Measurements from ENCODE around the gene ACBD6.

ACBD6 gene

GRCh38 chr1:180294711-180295110 lies 207.7 kb downstream of the ACBD6 start:
- H3K9me3 ChIP-seq (ENCODE audit: control extremely low read depth in 1 of 5, control insufficient read depth in 4 of 5, insufficient read depth in 2 of 5, low read depth in 1 of 5, low read length in 4 of 5): peaks cover 0 to 7% (median 0%) of the 10 kb centered on the region in 5 experiments
- ChIA-PET POLR2A (no interaction called here), CTCF (interaction anchor here (1.0 kb wide), 1 partner anchor 9 kb away, joined by 3 read pairs; no protein-coding TSS in a partner anchor)
- H3K27me3 ChIP-seq (replicated peaks in 2 of 5; ENCODE audit: control insufficient read depth in 4 of 5, insufficient read depth in 5 of 5, low read length in 4 of 5): no peaks in the 10 kb centered on the region
- peaks cover 0 to 7% (median 3%) of the 10 kb centered on the region in 4 experiments for H3K36me3 ChIP-seq (ENCODE audit: control insufficient read depth in 4 of 4, insufficient read depth in 4 of 4, low read length in 3 of 4)
- H3K4me3 ChIP-seq (ENCODE audit: control insufficient read depth in 1 of 7, extremely low read depth in 1 of 7, insufficient read depth in 4 of 7, low read depth in 2 of 7, low read length in 6 of 7): no peak overlapping the region
- no peaks in the 10 kb centered on the region for H3K4me1 ChIP-seq (ENCODE audit: control extremely low read depth in 1 of 4, control insufficient read depth in 4 of 4, insufficient read depth in 4 of 4, low read length in 3 of 4)
- DNase-seq: no peak
- 100% methylated on average over 1 of the region's 2 CpGs for WGBS (ENCODE audit: insufficient coverage)
- no peak overlapping the region for H3K27ac ChIP-seq (ENCODE audit: insufficient read depth in 1 of 2, low read depth in 1 of 2, low read length in 2 of 2, poor library complexity in 1 of 2, severe bottlenecking in 2 of 2)

- peak in 2 of 3 donors; percentile 1 to 15 for DNase-seq
- CTCF ChIA-PET: interaction anchor here (0.6 kb wide), 1 partner anchor 12 kb away, joined by 3 read pairs; no protein-coding TSS in a partner anchor
- no peak overlapping the region for H3K27ac ChIP-seq (ENCODE audit: insufficient read depth in 1 of 2, low read depth in 1 of 2, low read length in 2 of 2, poor library complexity in 1 of 2, severe bottlenecking in 2 of 2)
These were observed 211.4 kb downstream of the ACBD6 start for GRCh38 chr1:180291004-180291403.

GRCh38 chr1:180290265-180291001 lies 211.9 kb downstream of the ACBD6 start:
- 96% methylated on average over 4 of the region's 6 CpGs for WGBS (ENCODE audit: insufficient coverage)
- ChIA-PET POLR2A (no interaction called here), CTCF (interaction anchor here (0.6 kb wide), 1 partner anchor 12 kb away, joined by 3 read pairs; no protein-coding TSS in a partner anchor)
- H3K4me3 ChIP-seq (ENCODE audit: control insufficient read depth in 1 of 7, extremely low read depth in 1 of 7, insufficient read depth in 4 of 7, low read depth in 2 of 7, low read length in 6 of 7): no peak overlapping the region
- peaks cover 3 to 15% (median 5%) of the 10 kb centered on the region in 4 experiments for H3K36me3 ChIP-seq (ENCODE audit: control insufficient read depth in 4 of 4, insufficient read depth in 4 of 4, low read length in 3 of 4)
- no peak for DNase-seq
- H3K9me3 ChIP-seq (ENCODE audit: control extremely low read depth in 1 of 5, control insufficient read depth in 4 of 5, insufficient read depth in 2 of 5, low read depth in 1 of 5, low read length in 4 of 5): peaks cover 0 to 7% (median 0%) of the 10 kb centered on the region in 5 experiments
- H3K27me3 ChIP-seq (replicated peaks in 2 of 5; ENCODE audit: control insufficient read depth in 4 of 5, insufficient read depth in 5 of 5, low read length in 4 of 5): no peaks in the 10 kb centered on the region
- H3K27ac ChIP-seq (ENCODE audit: insufficient read depth in 1 of 2, low read depth in 1 of 2, low read length in 2 of 2, poor library complexity in 1 of 2, severe bottlenecking in 2 of 2): no peak overlapping the region
- H3K4me1 ChIP-seq (ENCODE audit: control extremely low read depth in 1 of 4, control insufficient read depth in 4 of 4, insufficient read depth in 4 of 4, low read length in 3 of 4): peaks cover 0 to 6% (median 0%) of the 10 kb centered on the region in 4 experiments

More at GRCh38 chr1:180291004-180291403, 211.4 kb downstream of the ACBD6 start:
- POLR2A ChIA-PET: no interaction called here
- H3K9me3 ChIP-seq (ENCODE audit: control extremely low read depth in 1 of 5, control insufficient read depth in 4 of 5, insufficient read depth in 2 of 5, low read depth in 1 of 5, low read length in 4 of 5): peaks cover 0 to 7% (median 0%) of the 10 kb centered on the region in 5 experiments
- peaks cover 3 to 15% (median 5%) of the 10 kb centered on the region in 4 experiments for H3K36me3 ChIP-seq (ENCODE audit: control insufficient read depth in 4 of 4, insufficient read depth in 4 of 4, low read length in 3 of 4)
- H3K4me1 ChIP-seq (ENCODE audit: control extremely low read depth in 1 of 4, control insufficient read depth in 4 of 4, insufficient read depth in 4 of 4, low read length in 3 of 4): peaks cover 0 to 6% (median 0%) of the 10 kb centered on the region in 4 experiments
- no CpG with 5 or more reads among the region's 1 CpG for WGBS (ENCODE audit: insufficient coverage)
- H3K27me3 ChIP-seq (replicated peaks in 2 of 5; ENCODE audit: control insufficient read depth in 4 of 5, insufficient read depth in 5 of 5, low read length in 4 of 5): no peaks in the 10 kb centered on the region
- H3K4me3 ChIP-seq (ENCODE audit: control insufficient read depth in 1 of 7, extremely low read depth in 1 of 7, insufficient read depth in 4 of 7, low read depth in 2 of 7, low read length in 6 of 7): no peak overlapping the region

GRCh38 chr1:180288940-180289339 lies 213.4 kb downstream of the ACBD6 start:
- Histone ChIP-seq H3K27ac (ENCODE audit: insufficient read depth in 1 of 2, low read depth in 1 of 2, low read length in 2 of 2, poor library complexity in 1 of 2, severe bottlenecking in 2 of 2) (peak overlapping the region in 1 of 2 experiments; percentile 27), H3K4me1 (ENCODE audit: control extremely low read depth in 1 of 4, control insufficient read depth in 4 of 4, insufficient read depth in 4 of 4, low read length in 3 of 4) (peaks cover 0 to 6% (median 0%) of the 10 kb centered on the region in 4 experiments), H3K27me3 (replicated peaks in 2 of 5; ENCODE audit: control insufficient read depth in 4 of 5, insufficient read depth in 5 of 5, low read length in 4 of 5) (no peaks in the 10 kb centered on the region), H3K36me3 (ENCODE audit: control insufficient read depth in 4 of 4, insufficient read depth in 4 of 4, low read length in 3 of 4) (peaks cover 5 to 15% (median 12%) of the 10 kb centered on the region in 4 experiments), H3K9me3 (ENCODE audit: control extremely low read depth in 1 of 5, control insufficient read depth in 4 of 5, insufficient read depth in 2 of 5, low read depth in 1 of 5, low read length in 4 of 5) (peaks cover 0 to 7% (median 0%) of the 10 kb centered on the region in 5 experiments), H3K4me3 (ENCODE audit: control insufficient read depth in 1 of 7, extremely low read depth in 1 of 7, insufficient read depth in 4 of 7, low read depth in 2 of 7, low read length in 6 of 7) (no peak overlapping the region)
- CTCF ChIA-PET: interaction anchor here (0.6 kb wide), 1 partner anchor 575 kb away, joined by 3 read pairs; no protein-coding TSS in a partner anchor
- POLR2A ChIA-PET: no interaction called here
- DNase-seq: no peak
- no CpG with 5 or more reads among the region's 1 CpG for WGBS (ENCODE audit: insufficient coverage)

GRCh38 chr1:180287988-180288705 lies 214.2 kb downstream of the ACBD6 start:
- peaks cover 0 to 6% (median 0%) of the 10 kb centered on the region in 4 experiments for H3K4me1 ChIP-seq (ENCODE audit: control extremely low read depth in 1 of 4, control insufficient read depth in 4 of 4, insufficient read depth in 4 of 4, low read length in 3 of 4)
- DNase-seq: no peak
- H3K9me3 ChIP-seq (ENCODE audit: control extremely low read depth in 1 of 5, control insufficient read depth in 4 of 5, insufficient read depth in 2 of 5, low read depth in 1 of 5, low read length in 4 of 5): peaks cover 0 to 4% (median 0%) of the 10 kb centered on the region in 5 experiments
- H3K36me3 ChIP-seq (ENCODE audit: control insufficient read depth in 4 of 4, insufficient read depth in 4 of 4, low read length in 3 of 4): peaks cover 5 to 18% (median 15%) of the 10 kb centered on the region in 4 experiments
- no peaks in the 10 kb centered on the region for H3K27me3 ChIP-seq (replicated peaks in 2 of 5; ENCODE audit: control insufficient read depth in 4 of 5, insufficient read depth in 5 of 5, low read length in 4 of 5)
- CTCF ChIA-PET: interaction anchor here (0.6 kb wide), 1 partner anchor 575 kb away, joined by 3 read pairs; no protein-coding TSS in a partner anchor
- POLR2A ChIA-PET: no interaction called here
- no peak overlapping the region for H3K4me3 ChIP-seq (ENCODE audit: control insufficient read depth in 1 of 7, extremely low read depth in 1 of 7, insufficient read depth in 4 of 7, low read depth in 2 of 7, low read length in 6 of 7)
- H3K27ac ChIP-seq (ENCODE audit: insufficient read depth in 1 of 2, low read depth in 1 of 2, low read length in 2 of 2, poor library complexity in 1 of 2, severe bottlenecking in 2 of 2): peak overlapping the region in 1 of 2 experiments; percentile 27
- WGBS (ENCODE audit: insufficient coverage): 100% methylated on average over 1 of the region's 3 CpGs

GRCh38 chr1:180286417-180286816 lies 216.0 kb downstream of the ACBD6 start:
- no peaks in the 10 kb centered on the region for H3K27me3 ChIP-seq (replicated peaks in 2 of 5; ENCODE audit: control insufficient read depth in 4 of 5, insufficient read depth in 5 of 5, low read length in 4 of 5)
- H3K9me3 ChIP-seq (ENCODE audit: control extremely low read depth in 1 of 5, control insufficient read depth in 4 of 5, insufficient read depth in 2 of 5, low read depth in 1 of 5, low read length in 4 of 5): no peaks in the 10 kb centered on the region
- DNase-seq: no peak
- H3K36me3 ChIP-seq (ENCODE audit: control insufficient read depth in 4 of 4, insufficient read depth in 4 of 4, low read length in 3 of 4): peaks cover 5 to 23% (median 20%) of the 10 kb centered on the region in 4 experiments
- no peak overlapping the region for H3K27ac ChIP-seq (ENCODE audit: insufficient read depth in 1 of 2, low read depth in 1 of 2, low read length in 2 of 2, poor library complexity in 1 of 2, severe bottlenecking in 2 of 2)
- ChIA-PET CTCF (no interaction called here), POLR2A (no interaction called here)
- H3K4me1 ChIP-seq (ENCODE audit: control extremely low read depth in 1 of 4, control insufficient read depth in 4 of 4, insufficient read depth in 4 of 4, low read length in 3 of 4): peaks cover 0 to 6% (median 0%) of the 10 kb centered on the region in 4 experiments
- no peak overlapping the region for H3K4me3 ChIP-seq (ENCODE audit: control insufficient read depth in 1 of 7, extremely low read depth in 1 of 7, insufficient read depth in 4 of 7, low read depth in 2 of 7, low read length in 6 of 7)

Data from common myeloid progenitor, CD34-positive (primary cell).